Epithelial cell of esophagus (primary cell): ENCODE results near the gene COL17A1.

ENCODE experiments used
- DNase-seq: peaks from one replicate; pipeline ENCODE4 v3.0.0; 2010; ENCODE audit warnings: low read depth
- H3K4me3 ChIP-seq: 2 replicates; pipeline ENCODE4 v1.5.1; 2011; ENCODE audit warnings: mild to moderate bottlenecking, low read length, control low read depth
- CTCF ChIP-seq: IDR thresholded peaks from 2 replicates; pipeline ENCODE4 v1.5.1; 2011; ENCODE audit warnings: low read depth, mild to moderate bottlenecking, low read length, control low read depth, inconsistent platforms; ENCODE audit not compliant: insufficient read depth; ENCODE audit errors: missing control alignments

Gene COL17A1

GRCh38 chr10:104072786-104073185 is 12.9 kb downstream of the COL17A1 start:
- no peak for DNase-seq
- no peak for TF ChIP-seq CTCF
- no peak overlapping the region for H3K4me3 ChIP-seq

DNA sequence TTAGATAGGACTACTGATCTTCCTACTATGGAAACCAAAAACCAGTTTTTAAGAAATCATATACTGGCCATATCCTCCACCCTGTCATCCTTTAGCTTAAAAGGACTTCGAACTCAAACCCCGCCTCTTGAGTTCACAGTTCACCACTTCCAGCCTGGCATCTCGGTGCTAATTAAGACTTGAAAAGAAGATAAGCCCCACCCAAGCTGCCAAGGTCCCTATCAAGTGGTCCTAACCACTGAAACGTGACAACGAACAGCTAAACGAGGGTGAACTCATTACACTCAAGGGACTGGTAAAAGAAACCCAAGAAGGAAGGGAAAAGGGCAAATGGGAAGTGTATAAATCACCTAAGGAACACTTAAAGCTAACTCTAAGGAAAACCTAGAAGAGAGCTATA is 16.1 kb downstream of the COL17A1 start:
- no peak for TF ChIP-seq CTCF
- no peak overlapping the region for H3K4me3 ChIP-seq

GRCh38 chr10:104067525-104067924 is 18.2 kb downstream of the COL17A1 start:
- TF ChIP-seq CTCF: no peak
- no peak overlapping the region for H3K4me3 ChIP-seq
- DNase-seq: no peak

More for the DNA sequence above, 16.1 kb downstream of the COL17A1 start:
- DNase-seq: no peak

- no peak overlapping the region for H3K4me3 ChIP-seq
- no peak for DNase-seq
- TF ChIP-seq CTCF: no peak
Measured at GRCh38 chr10:104066945-104067344, 18.7 kb downstream of the COL17A1 start.

DNA sequence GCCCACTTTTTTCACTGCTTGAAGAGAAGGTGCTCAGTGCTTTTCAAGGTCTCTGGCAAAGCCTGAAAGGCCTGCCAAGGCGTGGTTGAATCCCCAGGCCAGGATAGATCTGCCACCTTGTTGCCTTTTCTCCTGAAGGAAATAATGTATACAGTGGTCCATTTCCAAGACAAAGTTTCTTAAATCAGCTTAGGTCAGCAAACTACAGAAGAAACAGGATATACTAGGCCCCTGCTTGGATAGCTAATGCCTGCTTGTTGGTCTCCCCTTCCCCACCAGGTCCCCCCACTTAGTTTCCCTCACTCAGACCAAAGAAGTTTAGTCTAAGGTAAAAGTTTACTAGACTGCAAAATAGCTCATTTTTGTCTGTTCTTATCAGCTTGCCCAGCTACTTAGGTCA is 19.9 kb downstream of the COL17A1 start:
- DNase-seq: no peak
- H3K4me3 ChIP-seq: no peak overlapping the region
- no peak for TF ChIP-seq CTCF

DNA sequence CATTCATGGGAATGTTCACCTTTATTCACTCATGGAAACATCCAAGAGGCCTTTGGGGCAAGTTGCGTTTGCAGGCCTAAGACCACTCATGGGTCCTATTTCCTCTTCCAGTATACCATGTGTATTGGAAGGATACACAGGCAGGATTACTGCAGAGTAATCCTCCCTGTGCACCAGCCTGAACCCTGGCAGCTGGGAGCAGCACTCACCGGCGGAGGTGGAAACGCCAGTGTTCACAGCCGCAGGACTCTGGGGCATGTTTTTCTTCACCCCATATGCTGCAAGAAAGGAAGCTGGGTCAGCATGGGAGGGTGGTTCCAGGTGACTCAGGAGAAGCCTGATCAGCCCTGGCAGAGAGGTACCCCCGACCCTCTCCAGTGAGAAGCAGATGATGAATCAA is 24.5 kb downstream of the COL17A1 start:
- no peak for DNase-seq
- H3K4me3 ChIP-seq: no peak overlapping the region
- TF ChIP-seq CTCF: no peak

GRCh38 chr10:104059364-104059763 is 26.3 kb downstream of the COL17A1 start:
- DNase-seq: no peak
- no peak overlapping the region for H3K4me3 ChIP-seq
- no peak for TF ChIP-seq CTCF
